22Rv1 (cell line): ENCODE results near the gene TCF4.

Experiments
- H3K27ac ChIP-seq: fragments of 450-650 bp; 2 replicates; pipeline ENCODE4 v1.5.1; 2017
- ZFX ChIP-seq: fragments of 450-650 bp; IDR thresholded peaks from 2 replicates; pipeline ENCODE4 v1.6.1; 2017; ENCODE audit warnings: antibody characterized with exemption, borderline replicate concordance
- TF ChIP-seq, protein P1 (sequence below): fragments of 450-650 bp; IDR thresholded peaks from 2 replicates; pipeline ENCODE4 v1.5.1; 2017; ENCODE audit warnings: mild to moderate bottlenecking

The TCF4 gene

GRCh38 chr18:55375930-55376329 lies 212.1 kb downstream of the TCF4 start:
- no peak overlapping the region for H3K27ac ChIP-seq
- no peak for TF ChIP-seq ZFX
- TF ChIP-seq, protein P1, sequence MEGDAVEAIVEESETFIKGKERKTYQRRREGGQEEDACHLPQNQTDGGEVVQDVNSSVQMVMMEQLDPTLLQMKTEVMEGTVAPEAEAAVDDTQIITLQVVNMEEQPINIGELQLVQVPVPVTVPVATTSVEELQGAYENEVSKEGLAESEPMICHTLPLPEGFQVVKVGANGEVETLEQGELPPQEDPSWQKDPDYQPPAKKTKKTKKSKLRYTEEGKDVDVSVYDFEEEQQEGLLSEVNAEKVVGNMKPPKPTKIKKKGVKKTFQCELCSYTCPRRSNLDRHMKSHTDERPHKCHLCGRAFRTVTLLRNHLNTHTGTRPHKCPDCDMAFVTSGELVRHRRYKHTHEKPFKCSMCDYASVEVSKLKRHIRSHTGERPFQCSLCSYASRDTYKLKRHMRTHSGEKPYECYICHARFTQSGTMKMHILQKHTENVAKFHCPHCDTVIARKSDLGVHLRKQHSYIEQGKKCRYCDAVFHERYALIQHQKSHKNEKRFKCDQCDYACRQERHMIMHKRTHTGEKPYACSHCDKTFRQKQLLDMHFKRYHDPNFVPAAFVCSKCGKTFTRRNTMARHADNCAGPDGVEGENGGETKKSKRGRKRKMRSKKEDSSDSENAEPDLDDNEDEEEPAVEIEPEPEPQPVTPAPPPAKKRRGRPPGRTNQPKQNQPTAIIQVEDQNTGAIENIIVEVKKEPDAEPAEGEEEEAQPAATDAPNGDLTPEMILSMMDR: no peak

DNA sequence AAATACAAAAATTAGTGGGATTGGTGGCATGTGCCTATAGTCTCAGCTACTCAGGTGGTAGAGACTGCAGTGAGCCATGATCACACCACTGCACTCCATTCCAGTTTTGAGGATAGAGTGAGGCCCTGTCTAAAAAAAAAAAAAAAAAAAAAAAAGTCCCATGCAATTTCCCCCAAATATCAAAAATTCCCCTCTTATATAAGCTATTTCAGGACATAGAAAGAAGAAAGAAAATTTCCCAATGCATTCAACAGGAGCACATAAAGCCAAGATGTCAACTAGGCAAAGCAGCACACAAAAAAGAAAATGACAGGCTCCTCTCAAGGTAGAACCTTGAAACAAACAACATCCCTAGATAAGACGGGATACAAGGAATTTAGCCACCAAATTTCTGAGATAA lies 213.3 kb downstream of the TCF4 start:
- H3K27ac ChIP-seq: no peak overlapping the region
- TF ChIP-seq, protein P1: no peak

GRCh38 chr18:55372209-55372608 lies 215.8 kb downstream of the TCF4 start:
- H3K27ac ChIP-seq: no peak overlapping the region
- no peak for TF ChIP-seq ZFX
- TF ChIP-seq, protein P1: no peak

DNA sequence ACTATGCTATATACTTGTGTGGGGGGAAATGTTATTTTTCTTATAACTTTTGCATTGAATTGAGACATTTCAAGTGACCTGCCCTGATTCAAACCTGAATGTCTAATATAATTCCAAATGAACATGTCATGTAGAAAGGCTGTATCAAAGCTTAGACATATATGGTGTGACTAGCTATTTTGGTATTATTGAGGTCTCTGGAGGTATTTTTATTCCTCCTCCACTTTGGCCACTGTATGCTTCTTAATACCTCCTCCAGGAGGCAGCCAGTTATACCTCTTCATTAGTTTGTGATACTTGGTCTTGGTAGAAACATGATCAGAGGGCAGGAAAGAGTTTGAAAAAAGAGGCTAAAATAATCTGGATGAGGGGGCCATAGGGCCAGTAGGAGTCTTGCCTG lies 217.1 kb downstream of the TCF4 start:
- no peak overlapping the region for H3K27ac ChIP-seq
- TF ChIP-seq ZFX: no peak
- TF ChIP-seq, protein P1: no peak

GRCh38 chr18:55369346-55369745 lies 218.6 kb downstream of the TCF4 start:
- H3K27ac ChIP-seq: no peak overlapping the region
- TF ChIP-seq, protein P1: no peak
- no peak for TF ChIP-seq ZFX

DNA sequence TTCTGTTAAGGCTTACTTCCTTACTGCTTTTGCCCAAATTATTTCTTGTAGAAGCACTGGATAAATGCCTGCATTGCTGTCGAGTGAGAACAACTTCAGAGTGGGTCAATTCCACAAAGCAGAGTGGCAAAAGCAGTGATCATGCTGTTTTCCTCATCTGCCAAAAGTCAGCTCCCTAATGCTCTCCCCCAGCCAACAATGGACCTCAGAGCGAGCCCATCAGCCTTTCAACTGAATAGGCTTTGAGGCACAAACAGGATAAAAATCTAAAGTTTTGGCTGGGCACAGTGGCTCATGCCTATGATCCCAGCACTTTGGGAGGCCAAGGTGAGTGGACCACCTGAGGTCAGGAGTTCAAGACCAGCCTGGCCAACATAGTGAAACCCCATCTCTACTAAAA lies 222.7 kb downstream of the TCF4 start:
- no peak overlapping the region for H3K27ac ChIP-seq
- no peak for TF ChIP-seq ZFX

- H3K27ac ChIP-seq: no peak overlapping the region
- TF ChIP-seq ZFX: no peak
- TF ChIP-seq, protein P1: no peak
Measured at GRCh38 chr18:55362303-55362702, 225.7 kb downstream of the TCF4 start.

DNA sequence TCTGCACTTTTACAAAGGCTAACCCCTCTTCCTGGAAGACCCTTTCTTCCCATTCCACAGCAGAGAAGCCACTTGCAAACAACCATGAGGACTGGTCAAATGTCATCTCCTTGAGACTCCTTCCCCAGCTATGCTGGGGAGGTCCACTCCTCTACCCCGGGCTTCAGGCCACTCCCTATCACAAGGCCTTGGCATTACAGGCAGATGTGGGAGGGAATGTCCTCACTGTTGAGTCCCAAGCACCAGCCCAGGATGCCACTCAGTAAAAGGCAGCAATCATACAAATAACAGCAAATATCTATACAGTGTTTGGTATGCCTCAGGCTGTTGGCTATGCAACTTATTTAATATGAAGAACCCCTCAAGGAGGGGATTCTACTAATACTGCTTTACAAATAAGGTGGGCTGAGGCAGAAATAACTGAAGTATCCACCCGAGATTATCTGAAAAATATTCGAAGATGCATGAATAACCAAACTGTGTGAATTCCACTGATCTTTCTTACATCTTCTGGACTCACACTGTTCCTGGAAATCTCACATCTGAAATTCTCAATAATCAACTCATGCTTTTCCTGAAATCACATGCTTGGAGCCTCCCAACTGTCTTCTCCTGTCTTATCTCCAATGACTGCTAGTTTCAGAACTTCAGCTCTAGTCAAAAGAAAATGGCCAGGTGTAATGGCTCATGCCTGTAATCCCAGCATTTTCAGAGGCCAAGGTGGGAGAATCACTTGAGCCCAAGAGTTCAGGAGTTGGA lies 226.3 kb downstream of the TCF4 start:
- no peak for TF ChIP-seq ZFX
- TF ChIP-seq, protein P1: no peak
- no peak overlapping the region for H3K27ac ChIP-seq
